Uterus (tissue), 2 donors: ENCODE results near the gene GPAM.
"Not testable (repeated sequence)": the region's sequence is repeated elsewhere in the genome, so short reads cannot be mapped to it uniquely, and the experiment has no call there.

Source experiments
- CTCF ChIP-seq, 4 experiments: fragments of 200-600 bp in 2 of 4; fragments of 450-650 bp in 2 of 4; sonication (generic) in 2 of 4; IDR thresholded peaks; one replicate each; pipeline ENCODE4 v1.5.1; 2016 to 2019; ENCODE audit warnings: antibody characterized with exemption in 4 of 4, mild to moderate bottlenecking in 2 of 4, moderate library complexity in 1 of 4
- POLR2A ChIP-seq, 2 donors: fragments of 450-650 bp; IDR thresholded peaks; one replicate each; pipeline ENCODE4 v1.6.1; 2016; ENCODE audit warnings: antibody characterized with exemption in 2 of 2, mild to moderate bottlenecking in 1 of 2, moderate library complexity in 1 of 2

- TF ChIP-seq POLR2A, CTCF (IDR thresholded peaks at IDR 0.05): not testable (repeated sequence)
Measured at GRCh38 chr10:112228366-112229088, 45.0 kb upstream of the GPAM start.
